GM18511 (cell line): Measurements from ENCODE around the gene TTPAL.

Experiments used
- ATAC-seq: cut with Tn5 transposase; IDR thresholded peaks from one replicate; pipeline ENCODE4 v1.9.1; 2021; ENCODE audit warnings: mild to moderate bottlenecking, moderate library complexity; ENCODE audit not compliant: unreplicated experiment

Gene TTPAL

DNA sequence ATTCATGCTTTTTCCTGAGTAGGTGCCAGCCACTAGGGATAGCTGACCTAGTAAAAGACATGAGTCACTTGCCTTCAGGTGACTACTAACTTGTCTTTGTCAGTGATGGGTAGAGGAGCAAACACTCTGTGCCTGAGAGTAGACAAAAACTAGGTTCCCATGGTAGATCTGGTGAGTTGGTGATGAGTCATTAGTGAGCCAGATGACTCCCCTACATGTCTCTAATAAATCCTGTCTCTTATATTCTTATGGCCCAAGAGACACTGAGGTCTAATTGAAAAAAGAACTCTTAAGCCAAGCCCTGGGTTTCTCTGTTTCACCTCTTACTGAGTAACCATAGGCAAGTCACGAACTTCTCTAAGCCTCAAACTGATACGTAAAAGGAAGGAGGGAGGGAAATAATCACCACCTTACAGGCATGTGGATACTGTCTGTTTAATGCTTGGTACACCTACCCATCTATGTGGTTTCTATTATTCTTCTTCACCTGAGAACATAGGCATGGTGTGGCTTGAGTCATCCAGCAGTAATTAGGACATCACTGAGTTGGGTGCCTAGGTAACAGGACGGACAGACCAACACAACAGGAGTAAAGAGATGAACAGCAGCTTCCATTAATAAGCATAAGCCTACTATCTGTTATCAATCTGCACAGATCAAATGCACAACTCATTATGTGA is 20.3 kb downstream of the TTPAL start:
- no peak for ATAC-seq

DNA sequence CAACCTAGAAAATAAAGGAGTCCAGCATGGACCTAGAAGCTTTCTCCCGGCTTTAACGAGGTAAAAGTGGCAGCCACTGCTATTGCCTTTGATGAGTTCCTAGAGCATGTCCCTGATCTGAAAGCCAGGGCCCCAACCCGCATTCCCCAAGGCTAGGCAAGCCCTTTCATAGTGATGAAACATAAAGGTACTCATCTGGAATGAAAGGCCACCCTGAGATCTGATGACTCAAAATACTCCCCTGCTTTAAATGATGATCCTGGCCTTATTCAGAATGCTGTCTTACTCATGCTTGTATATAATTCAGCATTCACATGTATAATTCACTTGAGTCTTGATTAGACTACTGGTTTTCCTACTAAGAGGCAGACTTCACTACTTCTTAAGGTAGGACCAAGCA is 21.3 kb downstream of the TTPAL start:
- no peak for ATAC-seq

DNA sequence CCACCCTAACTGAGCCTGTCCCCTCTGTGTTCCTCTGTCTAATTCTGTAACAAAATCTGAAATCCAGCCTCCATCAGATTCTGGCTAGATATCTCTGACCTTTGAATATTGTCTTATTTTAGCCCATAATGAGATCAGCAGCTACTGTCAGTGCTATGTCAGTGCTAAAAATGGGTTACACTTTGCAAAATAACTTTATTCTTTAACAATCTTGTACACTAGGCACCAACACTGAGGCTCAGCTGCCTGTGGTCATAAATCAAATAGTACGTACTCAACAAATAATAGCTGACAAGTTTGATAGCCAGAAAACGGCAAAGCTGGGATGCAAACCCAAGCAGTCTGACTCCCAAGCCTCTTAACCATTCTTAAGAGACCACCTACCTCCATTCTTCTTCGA is 22.1 kb downstream of the TTPAL start:
- ATAC-seq, result no peak

- no peak for ATAC-seq
These were observed 24.5 kb downstream of the TTPAL start for GRCh38 chr20:44500221-44500620.

DNA sequence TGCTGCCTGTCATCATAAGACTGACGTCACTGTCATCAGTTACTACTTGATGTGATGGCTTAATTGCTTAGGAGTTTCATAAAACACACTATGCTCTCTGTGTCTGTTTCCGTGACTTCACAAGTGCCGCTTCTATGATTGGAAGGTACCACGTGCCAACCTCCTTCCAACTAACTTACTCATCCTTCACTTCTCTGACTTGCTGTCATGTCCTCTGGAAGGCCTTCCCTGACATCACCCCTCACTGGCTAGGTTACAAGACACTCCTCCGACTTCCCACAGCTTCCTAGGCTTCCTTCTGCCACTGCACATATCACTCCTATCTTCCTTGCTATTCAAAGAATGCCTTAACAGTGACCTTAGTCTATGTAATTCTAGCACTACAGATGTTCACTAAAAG is 25.8 kb downstream of the TTPAL start:
- ATAC-seq, result no peak

DNA sequence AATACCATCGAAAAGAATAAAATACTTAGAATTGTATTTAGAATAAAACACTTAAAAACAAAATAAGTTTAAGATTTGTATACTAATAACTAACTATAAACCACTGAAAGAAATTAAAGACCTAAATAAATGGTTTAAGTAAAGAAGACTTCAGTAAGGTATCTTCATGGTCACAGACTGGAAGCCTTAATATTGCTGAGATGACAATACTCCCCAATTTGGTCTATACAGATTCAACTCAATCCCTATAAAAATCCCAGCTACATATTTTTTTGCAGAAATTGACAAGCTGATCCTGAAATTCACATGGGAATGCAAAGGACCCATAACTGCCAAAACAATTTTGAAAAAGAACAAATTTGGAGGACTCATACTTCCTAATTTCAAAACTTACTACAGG is 27.3 kb downstream of the TTPAL start:
- no peak for ATAC-seq

DNA sequence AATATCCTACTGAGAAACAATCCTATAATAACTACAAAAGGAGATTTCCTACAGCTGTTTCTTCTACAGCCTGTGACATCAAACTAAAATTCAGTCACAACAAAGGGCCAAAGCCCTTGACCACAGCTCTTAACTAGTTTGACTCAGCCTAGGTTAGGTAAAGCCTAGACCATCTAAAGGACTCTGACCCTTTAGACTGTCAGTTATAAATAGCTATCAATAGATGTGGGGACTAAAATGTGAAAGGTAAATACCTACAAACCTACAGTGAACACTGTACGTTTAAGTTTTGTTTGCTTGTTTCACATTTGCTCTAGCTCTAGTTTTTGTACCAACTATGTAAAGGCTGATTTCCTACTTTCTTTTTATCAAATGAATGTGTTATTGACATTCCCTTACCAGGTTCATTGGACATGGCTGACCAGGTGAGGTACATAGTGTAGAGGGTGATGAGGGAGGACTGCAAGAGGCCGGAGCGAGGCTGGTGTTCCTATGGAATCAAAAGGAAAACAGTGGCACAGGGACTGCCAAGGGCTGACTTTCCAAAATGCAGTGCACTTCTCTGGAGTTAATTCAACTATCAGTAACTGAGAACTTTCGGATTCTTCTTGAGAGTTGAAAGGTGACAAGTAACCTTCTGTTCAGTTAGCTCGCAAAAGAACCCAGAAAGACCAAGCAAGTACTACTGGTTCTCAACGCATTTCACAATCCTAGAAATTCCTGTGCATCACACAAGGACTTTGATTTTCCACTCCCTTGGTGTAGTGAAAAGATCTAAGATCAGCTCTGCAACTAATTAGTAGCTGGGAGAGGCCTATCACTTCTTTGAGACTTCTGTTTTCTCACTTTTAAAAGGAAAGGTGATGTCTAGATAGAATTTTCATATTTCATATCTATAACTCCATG is 29.0 kb downstream of the TTPAL start:
- ATAC-seq, result no peak

- no peak for ATAC-seq
These were observed 34.1 kb downstream of the TTPAL start for GRCh38 chr20:44509762-44510161.

- ATAC-seq, result no peak
These were observed 38.2 kb downstream of the TTPAL start for GRCh38 chr20:44513871-44514270.

DNA sequence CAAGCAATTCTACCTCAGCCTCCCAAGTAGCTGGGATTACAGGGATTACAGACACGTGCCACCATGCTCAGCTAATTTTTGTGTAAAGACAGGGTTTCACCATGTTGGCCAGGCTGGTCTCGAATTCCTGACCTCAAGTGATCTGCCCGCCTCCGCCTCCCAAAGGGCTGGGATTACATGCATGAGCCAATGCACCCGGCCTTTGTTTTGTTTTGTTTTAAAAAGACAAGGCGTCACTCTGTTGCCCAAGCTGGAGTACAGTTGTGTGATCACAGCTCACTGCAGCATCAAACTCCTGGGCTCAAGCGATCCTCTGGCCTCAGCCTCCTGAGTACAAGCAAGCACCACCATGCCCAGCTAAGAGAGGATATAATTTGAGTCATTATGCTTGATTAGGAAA is 40.8 kb downstream of the TTPAL start:
- no peak for ATAC-seq

GRCh38 chr20:44517454-44517853 is 41.8 kb downstream of the TTPAL start:
- ATAC-seq, result no peak

DNA sequence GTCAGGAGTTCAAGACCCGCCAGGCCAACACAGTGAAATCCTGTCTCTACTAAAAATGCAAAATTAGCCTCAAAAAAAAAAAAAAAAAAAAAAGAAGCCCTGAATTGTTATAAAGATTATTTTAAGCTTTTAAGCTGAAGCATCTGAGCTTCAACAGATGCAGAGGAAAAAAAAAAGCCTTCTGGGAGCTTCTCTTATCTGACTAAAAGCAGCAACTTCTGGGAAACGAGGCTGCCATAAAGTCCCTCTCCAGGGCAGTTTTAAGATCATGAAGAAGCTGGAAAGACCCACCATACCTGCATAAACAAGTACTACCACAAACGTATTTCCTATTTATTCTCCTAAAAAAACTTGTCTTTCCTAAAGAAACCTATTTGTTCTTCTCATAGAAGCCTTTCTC is 42.6 kb downstream of the TTPAL start:
- no peak for ATAC-seq

DNA sequence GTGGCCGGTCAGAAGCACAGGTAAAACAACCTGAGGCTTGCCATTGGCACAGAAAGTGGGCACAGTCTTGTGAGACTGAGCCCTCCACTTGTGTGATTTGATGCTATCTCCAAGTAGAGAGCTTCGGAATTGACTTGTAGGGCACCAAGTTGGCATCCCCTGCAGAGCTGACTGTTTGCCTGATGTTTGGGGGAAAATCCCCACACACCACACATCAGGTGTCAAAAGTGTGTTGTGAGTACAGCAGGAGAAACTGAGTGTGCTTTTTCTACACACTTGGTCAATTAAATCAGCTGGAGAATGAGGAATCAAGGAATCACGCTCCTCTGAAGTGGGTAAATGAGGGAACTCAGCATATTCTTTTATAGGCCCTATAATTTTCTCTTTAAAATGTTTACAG is 45.2 kb downstream of the TTPAL start:
- no peak for ATAC-seq

- peak; percentile 99 for ATAC-seq
These were observed 46.1 kb downstream of the TTPAL start, which contains the start of gene SERINC3 for GRCh38 chr20:44521484-44522481. SERINC3 (minus strand) TSS chr20:44522070; CDS start chr20:44521951, 119 bp downstream.

GRCh38 chr20:44522841-44523240 is 47.2 kb downstream of the TTPAL start:
- no peak for ATAC-seq

- no peak for ATAC-seq
These were observed 48.1 kb downstream of the TTPAL start for GRCh38 chr20:44523746-44524145.

- no peak for ATAC-seq
These were observed 50.5 kb downstream of the TTPAL start for GRCh38 chr20:44526129-44526528.

DNA sequence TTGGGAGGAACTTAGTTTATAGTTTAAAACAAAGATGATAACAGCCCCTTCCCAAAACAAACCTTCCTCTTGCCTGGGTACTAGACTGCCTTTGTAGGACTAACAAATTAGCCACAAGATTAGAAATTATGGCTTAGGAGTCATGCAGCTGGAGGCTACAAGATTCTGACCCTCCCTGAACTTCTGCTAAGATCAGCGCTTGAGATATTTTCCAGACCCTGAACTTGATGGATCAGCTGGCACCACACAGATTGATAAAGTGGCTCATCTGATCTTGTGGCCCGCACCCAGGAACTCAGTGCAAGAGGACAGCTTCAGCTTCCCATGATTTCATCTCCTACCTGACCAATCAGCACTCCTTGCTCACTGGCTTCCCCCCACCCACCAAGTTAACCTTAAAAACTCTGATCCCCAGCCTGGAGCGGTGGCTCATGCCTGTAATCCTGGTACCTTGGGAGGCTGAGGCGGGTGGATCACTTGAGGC is 52.1 kb downstream of the TTPAL start:
- no peak for ATAC-seq

GRCh38 chr20:44528309-44528708 is 52.6 kb downstream of the TTPAL start:
- no peak for ATAC-seq

DNA sequence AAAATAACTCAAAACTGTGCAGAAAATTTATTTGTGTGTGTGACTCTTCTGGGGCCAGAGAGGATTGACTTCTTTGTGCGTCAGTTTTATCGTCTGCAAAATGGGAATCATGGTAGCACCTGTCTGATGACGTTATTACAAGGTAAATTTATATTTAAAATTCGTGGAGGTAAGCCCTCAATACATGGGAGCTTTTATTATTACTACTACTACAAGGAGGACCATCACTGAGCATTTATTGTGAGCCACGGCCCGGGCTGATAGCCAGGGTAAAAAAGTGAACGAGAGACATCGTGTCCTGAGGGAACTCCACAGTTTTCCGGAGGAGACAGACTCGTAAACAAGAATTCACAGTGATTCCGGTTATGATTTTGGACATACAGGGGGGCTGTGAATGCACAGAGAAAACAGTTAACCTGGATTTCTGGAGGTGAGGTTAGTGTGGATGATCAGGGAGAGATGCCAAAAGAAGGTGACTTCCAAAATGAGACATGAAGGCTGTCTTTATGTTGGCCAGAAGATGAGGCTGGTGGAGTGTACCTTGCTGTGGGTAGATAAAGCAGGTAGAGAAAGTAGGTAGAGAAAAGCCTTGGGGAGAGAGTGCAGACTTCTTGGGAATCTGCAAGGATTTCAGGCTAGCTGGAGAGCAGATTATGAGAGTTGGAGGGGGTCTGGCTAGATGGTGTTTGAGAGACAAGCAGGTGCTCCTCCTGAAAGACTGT is 56.7 kb downstream of the TTPAL start:
- no peak for ATAC-seq
